ENCODE data around the gene DPYD. TPM values are rescaled to one million over a fixed set of nuclear protein-coding genes. Genes with fewer than 3 reads are reported as not detected.

Gene DPYD
- total and polyA plus RNA-seq, 10 of the 15 experiments (the other 5 are each of a cell fraction or from before 2014, with no cell fraction given), result 5.7 to 23.8 (median 10.2) TPM

DNA sequence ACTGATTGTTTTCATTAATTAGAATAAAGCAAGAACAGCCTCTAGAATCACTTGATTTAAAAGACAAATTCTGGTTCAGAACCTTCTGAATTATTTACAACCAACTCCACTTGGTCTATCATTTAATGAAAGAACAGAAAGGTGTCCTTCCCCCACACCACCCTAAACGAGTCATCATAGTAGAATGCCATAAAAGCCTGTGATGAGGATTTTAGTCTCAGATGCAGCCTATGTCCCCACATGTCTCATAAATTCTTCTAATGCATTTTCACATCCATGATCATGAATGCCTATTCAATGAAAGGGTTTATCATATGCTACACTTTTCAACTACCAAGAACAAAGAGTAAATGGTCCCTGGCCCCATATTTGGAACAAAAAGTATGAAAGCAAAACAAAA lies 508.1 kb downstream of the DPYD start:
- Histone ChIP-seq H3K79me2 (ENCODE audit: control insufficient read depth, insufficient read depth, low read length) (no peaks in the 10 kb centered on the region), H3K4me3 (no peak overlapping the region), H2AFZ (ENCODE audit: control insufficient read depth, low read depth, low read length) (no peak overlapping the region), H3K36me3 (ENCODE audit: control insufficient read depth in 2 of 2, insufficient read depth in 2 of 2, low read length in 1 of 2) (no peaks in the 10 kb centered on the region), H4K20me1 (ENCODE audit: control insufficient read depth, insufficient read depth) (no peaks in the 10 kb centered on the region), H3K27me3 (replicated peaks in 1 of 2; ENCODE audit: control insufficient read depth in 2 of 2, insufficient read depth in 2 of 2, low read length in 1 of 2) (no peaks in the 10 kb centered on the region), H3K9ac (ENCODE audit: control insufficient read depth, insufficient read depth, low read length) (no peak overlapping the region), H3K4me2 (ENCODE audit: control insufficient read depth, insufficient read depth) (no peak overlapping the region), H3K4me1 (ENCODE audit: control insufficient read depth, insufficient read depth, low read length) (no peaks in the 10 kb centered on the region), H3K9me3 (replicated peaks; ENCODE audit: control insufficient read depth, insufficient read depth, low read length) (no peaks in the 10 kb centered on the region), H3K27ac (ENCODE audit: control insufficient read depth, insufficient read depth) (no peak overlapping the region)
- 0% methylated on average over 1 of the region's 1 CpG for WGBS (ENCODE audit: insufficient coverage, insufficient replicate concordance, low lambda C conversion rate, missing lambda C conversion rate)
- ChIA-PET POLR2A (no interaction called here), SMC1A (ENCODE audit: uncharacterized antibody, unreplicated experiment) (no interaction called here), RAD21 (ENCODE audit: unreplicated experiment) (no interaction called here), CTCF (no interaction called here)
- in situ Hi-C loops (cut with MboI), result no loop called here
- BruUV-seq (replicated peaks), result no TSS peak
- intact Hi-C loops (cut with micrococcal nuclease; ENCODE audit: unreplicated experiment), result no loop called here
- ATAC-seq (no peak), DNase-seq (ENCODE audit: low read depth, low spot score) (no peak), FAIRE-seq (no peak)
- TF ChIP-seq CBX3 (IDR thresholded peaks at IDR 0.05; ENCODE audit: borderline replicate concordance, low read depth), result no peak
- no peak for TF ChIP-seq MXI1 (IDR thresholded peaks at IDR 0.05; ENCODE audit: low read depth, low read length)
- no peak for TF ChIP-seq EZH2 (IDR thresholded peaks at IDR 0.05; ENCODE audit: borderline replicate concordance, control insufficient read depth, low read depth, low read length)

DNA sequence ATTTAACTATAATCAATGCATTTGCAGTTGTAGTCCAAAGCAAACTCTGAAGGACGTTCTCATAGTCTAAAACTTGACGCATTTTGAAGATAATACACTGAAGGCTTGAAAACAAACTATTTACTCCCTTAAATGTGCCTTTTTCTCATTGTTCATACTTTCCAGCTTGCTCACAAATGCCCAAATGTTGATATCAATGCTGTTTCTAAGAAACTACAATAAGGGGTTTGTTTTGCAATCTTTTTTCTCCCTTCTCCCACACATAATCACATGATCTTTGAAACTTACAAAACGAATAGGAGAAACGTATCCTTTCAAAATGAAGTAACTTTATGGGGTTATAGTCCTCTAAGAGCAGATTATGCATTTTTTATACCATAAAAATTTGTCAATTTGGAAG lies 508.7 kb downstream of the DPYD start:
- no peaks in the 10 kb centered on the region for H3K9me3 ChIP-seq (replicated peaks; ENCODE audit: control insufficient read depth, insufficient read depth, low read length)
- ChIA-PET SMC1A (ENCODE audit: uncharacterized antibody, unreplicated experiment) (no interaction called here), RAD21 (ENCODE audit: unreplicated experiment) (no interaction called here), CTCF (no interaction called here), POLR2A (no interaction called here)
- H3K4me3 ChIP-seq, result no peak overlapping the region
- intact Hi-C loops (cut with micrococcal nuclease; ENCODE audit: unreplicated experiment) (no loop called here), in situ Hi-C loops (cut with MboI) (no loop called here)
- no peak overlapping the region for H3K4me2 ChIP-seq (ENCODE audit: control insufficient read depth, insufficient read depth)
- DNase-seq (ENCODE audit: low read depth, low spot score) (no peak), FAIRE-seq (no peak), ATAC-seq (no peak)
- H2AFZ ChIP-seq (ENCODE audit: control insufficient read depth, low read depth, low read length), result no peak overlapping the region
- TF ChIP-seq YBX1 (IDR thresholded peaks at IDR 0.05) (no peak), DPF2 (IDR thresholded peaks at IDR 0.05) (no peak), SRF (IDR thresholded peaks at IDR 0.05; ENCODE audit: low read depth in 2 of 2, low read length in 2 of 2) (no peak), RELA (IDR thresholded peaks at IDR 0.05; ENCODE audit: borderline replicate concordance, partially characterized antibody) (no peak), FOS (IDR thresholded peaks at IDR 0.05; ENCODE audit: borderline replicate concordance, extremely low read depth, insufficient read length) (no peak)
- TF ChIP-seq, protein P1, sequence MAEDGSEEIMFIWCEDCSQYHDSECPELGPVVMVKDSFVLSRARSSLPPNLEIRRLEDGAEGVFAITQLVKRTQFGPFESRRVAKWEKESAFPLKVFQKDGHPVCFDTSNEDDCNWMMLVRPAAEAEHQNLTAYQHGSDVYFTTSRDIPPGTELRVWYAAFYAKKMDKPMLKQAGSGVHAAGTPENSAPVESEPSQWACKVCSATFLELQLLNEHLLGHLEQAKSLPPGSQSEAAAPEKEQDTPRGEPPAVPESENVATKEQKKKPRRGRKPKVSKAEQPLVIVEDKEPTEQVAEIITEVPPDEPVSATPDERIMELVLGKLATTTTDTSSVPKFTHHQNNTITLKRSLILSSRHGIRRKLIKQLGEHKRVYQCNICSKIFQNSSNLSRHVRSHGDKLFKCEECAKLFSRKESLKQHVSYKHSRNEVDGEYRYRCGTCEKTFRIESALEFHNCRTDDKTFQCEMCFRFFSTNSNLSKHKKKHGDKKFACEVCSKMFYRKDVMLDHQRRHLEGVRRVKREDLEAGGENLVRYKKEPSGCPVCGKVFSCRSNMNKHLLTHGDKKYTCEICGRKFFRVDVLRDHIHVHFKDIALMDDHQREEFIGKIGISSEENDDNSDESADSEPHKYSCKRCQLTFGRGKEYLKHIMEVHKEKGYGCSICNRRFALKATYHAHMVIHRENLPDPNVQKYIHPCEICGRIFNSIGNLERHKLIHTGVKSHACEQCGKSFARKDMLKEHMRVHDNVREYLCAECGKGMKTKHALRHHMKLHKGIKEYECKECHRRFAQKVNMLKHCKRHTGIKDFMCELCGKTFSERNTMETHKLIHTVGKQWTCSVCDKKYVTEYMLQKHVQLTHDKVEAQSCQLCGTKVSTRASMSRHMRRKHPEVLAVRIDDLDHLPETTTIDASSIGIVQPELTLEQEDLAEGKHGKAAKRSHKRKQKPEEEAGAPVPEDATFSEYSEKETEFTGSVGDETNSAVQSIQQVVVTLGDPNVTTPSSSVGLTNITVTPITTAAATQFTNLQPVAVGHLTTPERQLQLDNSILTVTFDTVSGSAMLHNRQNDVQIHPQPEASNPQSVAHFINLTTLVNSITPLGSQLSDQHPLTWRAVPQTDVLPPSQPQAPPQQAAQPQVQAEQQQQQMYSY (CRISPR knock-in tag; IDR thresholded peaks at IDR 0.05), result no peak
- TF ChIP-seq, protein P2, sequence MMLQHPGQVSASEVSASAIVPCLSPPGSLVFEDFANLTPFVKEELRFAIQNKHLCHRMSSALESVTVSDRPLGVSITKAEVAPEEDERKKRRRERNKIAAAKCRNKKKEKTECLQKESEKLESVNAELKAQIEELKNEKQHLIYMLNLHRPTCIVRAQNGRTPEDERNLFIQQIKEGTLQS (IDR thresholded peaks at IDR 0.05; ENCODE audit: borderline replicate concordance, extremely low read depth, low read depth, low read length), result no peak
- 14% methylated on average over 4 of the region's 4 CpGs for WGBS (ENCODE audit: insufficient coverage, insufficient replicate concordance, low lambda C conversion rate, missing lambda C conversion rate)
- H3K79me2 ChIP-seq (ENCODE audit: control insufficient read depth, insufficient read depth, low read length), result no peaks in the 10 kb centered on the region
- H3K9ac ChIP-seq (ENCODE audit: control insufficient read depth, insufficient read depth, low read length), result no peak overlapping the region
- H4K20me1 ChIP-seq (ENCODE audit: control insufficient read depth, insufficient read depth), result no peaks in the 10 kb centered on the region
- no peaks in the 10 kb centered on the region for H3K36me3 ChIP-seq (ENCODE audit: control insufficient read depth in 2 of 2, insufficient read depth in 2 of 2, low read length in 1 of 2)
- no peaks in the 10 kb centered on the region for H3K4me1 ChIP-seq (ENCODE audit: control insufficient read depth, insufficient read depth, low read length)
- H3K27me3 ChIP-seq (replicated peaks in 1 of 2; ENCODE audit: control insufficient read depth in 2 of 2, insufficient read depth in 2 of 2, low read length in 1 of 2), result no peaks in the 10 kb centered on the region
- no peak overlapping the region for H3K27ac ChIP-seq (ENCODE audit: control insufficient read depth, insufficient read depth)
- BruUV-seq (replicated peaks), result no TSS peak

Data from GM12878 (cell line).